ENCODE measurements around the gene PWWP2B.

The PWWP2B gene

DNA sequence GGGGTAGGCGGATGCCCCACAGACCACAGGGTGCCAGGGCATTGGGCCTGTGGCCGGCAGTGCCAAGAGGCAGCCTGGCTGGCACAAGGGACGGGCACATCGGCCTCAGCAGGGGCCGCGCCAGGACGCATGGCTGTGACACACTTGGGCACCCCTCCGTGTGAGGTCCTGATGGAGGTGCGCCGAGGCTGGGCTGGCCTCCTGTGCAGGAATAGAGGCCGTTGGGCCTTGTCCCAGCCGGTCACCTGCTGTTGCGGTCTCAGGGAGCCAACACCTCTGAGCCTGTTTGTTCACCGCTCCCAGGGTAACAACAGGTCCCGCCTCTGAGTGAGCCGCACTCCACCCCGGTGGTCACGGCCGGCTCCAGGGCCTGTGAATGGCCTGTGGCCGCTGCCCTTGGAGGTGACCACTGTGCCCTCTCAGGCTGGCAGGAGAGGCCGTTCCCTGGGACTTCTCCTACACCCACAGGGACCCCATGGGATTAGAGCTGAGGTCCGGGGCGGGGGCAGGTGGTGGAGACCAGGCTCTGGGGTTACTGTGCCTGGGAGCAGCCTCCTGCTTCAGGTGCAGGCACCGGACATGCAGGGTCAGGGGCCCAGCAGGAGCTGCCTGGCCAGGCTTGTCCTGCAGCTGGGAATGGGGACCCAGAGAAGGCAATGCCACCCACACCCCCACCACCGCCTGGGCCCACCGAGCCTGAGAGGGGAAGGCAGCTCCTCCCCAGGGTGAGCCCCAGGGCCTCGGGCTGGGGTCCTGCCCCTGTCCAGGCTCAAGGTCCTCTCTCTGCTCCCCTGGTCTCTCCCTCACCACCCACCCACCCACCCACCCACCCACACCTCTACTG lies 12.0 kb downstream of the PWWP2B start:
- no peak for DNase-seq

DNA sequence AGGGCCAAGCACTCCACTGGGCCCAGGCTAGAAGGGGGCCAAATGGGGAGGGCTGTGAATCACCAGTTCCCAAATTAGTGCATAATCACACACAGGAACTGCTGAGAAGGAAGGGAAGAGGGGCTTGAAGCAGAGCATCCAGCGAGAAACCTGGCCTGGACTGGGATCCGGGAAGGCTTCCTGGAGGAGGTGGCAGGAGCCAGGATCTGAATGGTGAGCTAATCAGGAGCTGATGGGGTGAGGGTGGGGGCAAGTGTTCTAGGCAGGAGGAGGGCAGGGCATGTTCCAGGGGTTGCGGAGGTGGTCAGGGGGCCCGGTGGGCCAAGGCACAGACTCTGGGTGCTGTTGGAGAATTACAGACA lies 12.6 kb downstream of the PWWP2B start:
- DNase-seq, result no peak

DNA sequence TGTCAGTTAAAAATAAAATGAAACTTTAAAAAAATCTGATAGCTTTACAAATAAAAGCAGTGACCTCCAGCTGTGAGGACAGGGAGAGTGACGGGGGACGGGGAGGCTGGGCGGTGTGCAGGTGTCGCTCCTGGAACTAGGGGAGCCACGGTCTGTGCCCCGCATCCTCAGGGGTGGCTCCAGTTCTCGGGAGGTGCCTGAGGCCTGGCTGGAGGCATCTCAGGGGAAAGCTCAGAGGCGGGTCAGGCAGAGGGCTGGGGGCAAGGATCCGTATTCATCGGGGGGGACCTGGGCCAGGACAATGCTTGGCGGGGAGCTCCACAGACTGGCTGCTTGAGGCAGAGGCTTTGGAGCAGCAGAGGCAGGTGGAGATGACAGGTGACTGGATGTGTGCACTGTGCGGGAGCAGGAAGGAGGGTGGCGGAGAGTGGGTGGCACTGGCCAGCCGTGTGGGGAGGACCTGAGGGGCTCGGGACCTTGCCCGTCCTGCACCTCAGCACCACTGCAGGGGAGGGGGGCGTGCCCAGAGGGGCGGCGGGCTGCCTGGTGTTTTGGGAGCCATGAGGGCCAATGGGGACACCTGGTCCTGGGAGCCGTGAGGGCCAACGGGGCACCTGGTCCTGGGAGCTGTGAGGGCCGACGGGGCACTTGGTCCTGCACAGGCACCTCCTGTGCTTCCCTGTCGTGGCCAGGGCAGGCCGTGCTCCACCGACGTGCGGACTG lies 13.2 kb downstream of the PWWP2B start:
- DNase-seq, result no peak

GRCh38 chr10:132410779-132411532 lies 14.0 kb downstream of the PWWP2B start:
- no peak for DNase-seq

DNA sequence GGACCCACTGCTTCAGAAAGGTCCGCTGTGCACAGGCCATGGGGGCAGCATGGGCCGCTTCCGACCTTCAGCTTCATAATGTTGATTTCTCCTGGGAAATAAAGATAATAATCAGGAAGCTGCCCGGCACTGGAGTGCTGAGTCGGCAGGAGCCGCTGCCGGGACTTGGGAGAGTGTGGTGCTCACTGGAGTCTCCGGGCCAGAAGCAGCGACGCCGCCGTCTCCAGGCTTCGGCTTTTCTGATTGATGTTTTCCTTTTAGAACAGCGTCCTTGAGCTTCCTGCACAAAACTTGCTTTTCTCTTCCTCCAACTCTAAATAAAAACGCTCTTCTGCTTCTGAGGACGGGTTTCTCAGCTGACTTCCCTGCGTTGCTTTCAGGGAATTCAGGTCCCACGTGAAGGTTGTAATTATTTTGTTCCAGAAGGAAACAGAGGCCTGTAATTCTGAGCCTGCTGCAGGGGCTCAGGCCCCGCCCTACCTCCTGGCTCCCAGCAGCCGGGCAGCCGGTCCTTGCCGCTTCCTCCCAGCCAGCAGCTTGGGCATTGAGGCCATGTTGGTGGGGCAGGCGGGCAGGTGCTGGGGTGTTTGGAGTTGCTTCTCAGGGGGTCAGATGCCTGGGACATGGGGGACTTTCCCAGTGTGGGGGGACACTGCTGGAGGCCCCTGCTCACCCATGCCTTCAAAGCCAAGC lies 14.7 kb downstream of the PWWP2B start:
- no peak for DNase-seq

DNA sequence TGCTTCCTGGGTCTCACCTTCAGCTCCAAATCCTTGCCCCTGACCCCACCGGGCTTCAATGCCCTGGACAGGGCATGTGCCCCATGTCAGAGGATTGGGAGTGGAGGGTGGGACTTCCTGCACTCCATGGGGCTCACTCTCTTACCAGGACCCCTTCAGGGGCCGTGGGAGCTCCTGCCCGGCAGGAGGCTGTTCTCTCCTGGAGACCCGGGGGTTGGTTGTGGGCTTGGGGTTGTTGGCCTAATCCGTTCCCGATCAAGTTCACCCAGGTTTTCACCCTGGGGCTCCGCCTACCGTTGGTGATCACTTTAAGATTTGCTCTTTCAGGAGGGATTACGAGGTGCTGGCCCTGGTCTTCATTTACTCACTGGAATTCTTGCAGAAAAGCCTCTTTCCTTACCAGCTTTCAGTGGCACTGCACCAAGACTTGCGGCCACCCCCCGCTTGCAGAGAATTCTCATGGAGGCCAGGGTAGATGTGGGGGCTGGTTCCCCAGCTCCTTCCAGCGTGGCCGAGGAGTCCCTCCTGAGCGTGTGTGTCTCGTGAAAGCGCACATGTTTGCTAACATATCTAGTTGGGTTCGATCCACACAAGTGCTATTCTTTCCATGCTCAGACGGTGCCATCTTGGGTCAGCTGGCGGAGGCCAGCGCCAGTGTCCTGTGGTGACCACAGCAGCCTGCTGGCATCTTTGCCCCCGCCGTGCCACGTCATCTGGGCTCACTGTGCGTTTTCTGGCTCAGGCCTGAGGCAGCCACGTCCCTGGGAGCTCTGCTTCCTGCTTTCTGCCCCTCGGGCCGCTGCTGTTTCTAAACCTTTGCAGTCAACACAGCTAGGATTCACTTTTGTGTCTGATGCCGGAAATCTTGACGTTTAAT lies 15.6 kb downstream of the PWWP2B start:
- DNase-seq, result no peak

DNA sequence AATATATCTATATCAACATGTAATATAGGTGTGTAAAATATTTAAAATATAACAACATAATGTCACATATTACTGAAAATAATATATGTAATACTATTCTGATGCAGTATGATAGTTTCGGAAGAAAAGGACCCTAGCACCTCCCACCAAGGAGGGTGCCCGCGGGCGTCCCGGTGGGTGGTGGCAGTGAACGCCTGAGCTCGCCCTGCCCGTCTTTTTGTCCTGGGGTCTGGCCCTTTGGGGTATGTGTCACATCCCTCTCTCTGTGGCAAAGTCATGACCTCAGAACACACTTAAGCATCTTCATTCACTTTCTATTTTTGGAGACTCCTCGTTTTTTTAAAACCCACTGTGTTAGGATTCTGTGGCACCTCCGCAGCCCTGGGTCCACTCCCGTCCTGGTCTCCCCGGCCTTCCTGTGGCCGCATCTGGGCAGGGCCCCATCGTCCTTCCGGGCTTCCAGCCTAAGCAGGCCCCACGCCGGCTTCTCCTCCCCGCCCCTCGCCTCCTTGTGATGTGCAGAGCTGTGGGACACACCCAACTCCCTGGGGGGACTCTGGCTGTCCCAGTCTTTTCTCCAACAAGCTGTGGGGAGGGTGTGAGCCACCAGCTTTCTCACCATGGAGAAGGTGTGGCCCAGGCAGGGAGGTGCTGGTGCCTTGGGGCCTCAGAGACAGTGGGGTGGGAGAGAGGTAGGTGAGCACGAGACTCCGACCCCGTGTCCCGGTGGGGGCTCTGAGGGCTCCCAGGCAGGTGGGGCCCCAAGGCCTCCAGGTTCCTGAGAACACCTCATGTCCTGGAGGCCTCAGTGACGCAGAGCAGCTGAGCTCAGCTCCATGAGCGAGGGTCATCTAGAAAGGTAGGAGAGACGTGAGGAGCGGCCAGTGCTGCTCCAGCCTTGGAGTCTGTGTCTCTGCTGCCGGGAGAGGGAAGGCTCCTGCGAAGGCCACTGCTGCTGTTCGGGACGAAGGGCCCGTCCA lies 16.5 kb downstream of the PWWP2B start:
- DNase-seq, result no peak

- no peak for DNase-seq
These were observed 17.5 kb downstream of the PWWP2B start for GRCh38 chr10:132414402-132415016.

DNA sequence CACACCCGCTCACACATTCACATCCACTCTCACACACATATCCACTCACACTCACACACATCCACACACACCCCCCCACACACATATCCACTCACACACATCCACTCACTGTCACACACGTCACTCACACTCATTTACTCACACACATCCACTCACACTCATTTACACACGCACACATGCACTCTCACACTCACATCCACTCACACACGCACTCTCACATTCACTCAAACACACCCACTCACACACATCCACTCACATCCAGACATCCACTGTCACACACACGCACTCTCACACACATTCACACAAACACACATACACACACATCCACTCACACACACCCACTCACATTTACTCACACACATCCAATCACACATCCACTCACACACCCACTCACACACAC lies 18.3 kb downstream of the PWWP2B start:
- no peak for DNase-seq

DNA sequence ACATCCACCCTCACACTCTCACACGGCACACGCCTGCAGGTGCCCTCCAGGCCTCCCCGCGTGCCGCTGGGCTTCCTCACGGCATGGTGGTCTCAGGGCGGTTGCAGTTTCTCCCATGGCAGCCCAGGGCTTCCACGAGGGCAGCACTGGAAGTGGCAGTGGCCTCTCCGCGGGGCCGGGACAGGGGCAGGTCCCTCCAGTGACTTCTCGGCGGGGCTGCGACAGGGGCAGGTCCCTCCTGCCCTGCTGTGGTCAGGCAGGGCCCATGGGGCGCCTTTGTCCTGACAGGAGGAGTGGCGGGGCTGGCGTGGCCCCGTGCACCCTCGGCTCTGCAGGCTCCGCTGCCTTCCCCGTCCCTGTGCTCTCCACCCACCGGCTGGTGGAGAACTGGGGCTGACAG lies 19.0 kb downstream of the PWWP2B start:
- no peak for DNase-seq

DNA sequence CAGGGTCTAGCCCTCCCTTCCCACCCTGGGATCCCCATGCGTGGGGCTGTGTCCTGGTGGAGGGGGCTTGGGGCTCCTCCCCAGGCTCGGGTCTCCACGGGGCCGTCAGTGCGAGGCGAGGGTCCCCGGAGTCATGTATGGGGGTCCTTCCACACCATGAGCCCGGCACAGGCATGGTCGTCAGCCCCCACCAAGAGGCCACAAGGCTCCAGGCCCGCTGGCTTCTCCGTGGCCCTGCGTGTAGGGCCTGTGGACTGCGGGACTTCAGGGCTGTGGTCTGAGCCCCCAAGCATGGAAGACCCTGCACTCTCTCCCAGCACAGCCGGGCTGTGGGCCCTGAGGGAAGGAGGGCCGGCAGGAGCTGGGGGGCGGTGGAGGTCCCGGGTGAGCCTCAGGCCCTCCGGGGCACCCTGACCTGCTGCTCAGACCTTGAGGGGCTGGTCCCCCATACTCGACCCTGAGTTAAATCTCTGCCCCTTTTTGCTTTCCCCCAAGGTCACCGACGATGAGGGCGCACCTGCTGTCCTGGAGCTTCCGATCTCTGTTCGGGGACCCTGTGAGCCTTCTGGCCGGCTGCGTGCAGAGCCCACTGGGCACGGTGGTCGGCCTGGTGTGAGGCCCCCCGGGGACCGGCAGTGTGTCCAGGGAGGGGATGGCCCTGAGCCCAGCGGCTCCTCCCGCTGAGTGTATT lies 19.7 kb downstream of the PWWP2B start:
- DNase-seq, result no peak

GRCh38 chr10:132417257-132417910 lies 20.4 kb downstream of the PWWP2B start:
- DNase-seq, result no peak

DNA sequence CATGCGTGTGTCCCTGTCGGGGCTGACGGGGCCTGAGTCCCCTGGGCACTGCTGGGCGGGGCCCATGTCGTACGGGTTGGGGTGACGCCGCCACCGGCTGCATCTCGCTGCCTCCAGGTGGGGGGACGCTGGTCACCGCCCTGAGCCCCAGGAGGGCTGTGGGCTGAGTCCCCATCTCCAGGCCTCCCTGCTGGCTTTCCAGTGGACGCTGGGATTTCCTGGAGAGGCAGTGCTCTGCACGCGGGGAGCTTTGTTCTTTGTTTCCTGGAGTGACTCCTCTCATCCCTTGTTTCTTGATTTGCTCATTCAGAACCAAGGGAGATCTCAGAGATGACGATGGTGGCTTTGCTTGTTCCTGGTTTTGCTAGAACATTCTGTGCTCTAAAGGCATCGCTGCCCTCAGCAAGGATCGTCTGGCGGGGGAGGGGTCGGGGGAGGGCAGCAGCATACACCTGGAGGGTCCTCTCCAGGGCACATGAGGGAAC lies 21.0 kb downstream of the PWWP2B start:
- DNase-seq, result no peak

GRCh38 chr10:132418527-132419416 lies 21.8 kb downstream of the PWWP2B start:
- no peak for DNase-seq

GRCh38 chr10:132419538-132420468 lies 22.8 kb downstream of the PWWP2B start:
- DNase-seq, result no peak

- DNase-seq, result no peak
These were observed 23.5 kb downstream of the PWWP2B start for GRCh38 chr10:132420469-132420980.
